ENCODE results near the gene TRIM29.

The TRIM29 gene

DNA sequence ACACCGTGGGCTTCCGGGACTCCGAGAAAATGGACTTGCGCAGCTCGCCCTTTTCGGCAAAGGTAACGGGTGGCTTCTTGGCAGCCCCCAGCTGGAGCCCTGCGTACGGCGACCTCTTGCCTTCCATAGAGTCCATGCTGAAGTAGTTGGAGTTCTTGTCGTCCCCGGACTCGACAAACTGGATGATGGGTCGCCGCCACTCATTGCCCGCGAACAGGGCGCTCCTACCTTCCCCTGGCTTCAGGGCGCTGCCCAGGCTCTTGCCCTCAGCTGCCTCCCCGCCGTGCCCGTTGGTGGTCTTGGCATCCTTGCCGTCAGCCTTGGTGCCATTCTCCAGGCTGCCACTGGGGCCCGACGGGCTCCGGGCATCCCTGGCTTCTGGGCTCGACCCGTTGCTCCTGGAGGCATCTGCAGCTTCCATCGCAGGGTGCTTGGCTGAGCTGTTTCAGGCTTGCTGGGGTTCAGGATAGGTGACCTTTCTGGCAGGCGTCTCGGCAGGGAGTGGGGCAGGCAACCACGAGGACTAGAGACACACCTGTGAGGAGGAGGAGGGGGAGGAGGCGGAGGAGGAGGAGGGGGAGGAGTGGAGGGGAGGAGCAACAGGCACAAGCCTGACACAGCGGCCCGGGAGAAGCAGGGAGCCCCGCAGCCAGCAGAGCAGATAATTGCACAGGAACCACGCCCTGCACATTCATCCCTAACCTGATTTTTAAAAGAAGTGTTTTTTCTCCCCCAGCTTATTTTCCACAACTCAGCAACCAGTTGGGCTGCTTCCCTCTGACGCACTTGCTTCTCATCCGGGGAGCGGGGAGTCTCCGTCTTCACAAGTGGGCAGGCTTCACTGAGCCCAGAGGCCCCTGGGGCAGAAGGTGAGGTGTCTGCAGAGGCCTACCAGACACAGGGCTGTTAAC lies at the start of gene TRIM29:
Gene TRIM29, minus strand, starts transcription at position 503 of the 911 bp plus-strand sequence. Its CDS starts 82 bp downstream, at position 421.
- TF ChIP-seq CTCF (IDR thresholded peaks at IDR 0.05; ENCODE audit: insufficient read depth, low read length, missing control alignments), result no peak
- CTCF ChIA-PET, result interaction anchor here (1.2 kb wide), 1 partner anchor 31 kb away, joined by 4 read pairs; no protein-coding TSS in a partner anchor
- POLR2A ChIA-PET, result no interaction called here

GRCh38 chr11:120186774-120187591 lies 49.1 kb upstream of the TRIM29 start:
- no peak for TF ChIP-seq CTCF (IDR thresholded peaks at IDR 0.05; ENCODE audit: insufficient read depth, low read length, missing control alignments)
- ChIA-PET CTCF (interaction anchor here (1.1 to 8.4 kb wide), 4 partner anchors 8 to 116 kb away, joined by 6 to 57 read pairs (median 12); no protein-coding TSS in a partner anchor), POLR2A (no interaction called here)
- DNase-seq (ENCODE audit: low read depth, low spot score), result no peak
- H3K4me3 ChIP-seq (ENCODE audit: low read depth, low read length), result no peak overlapping the region

More for the DNA sequence above, at the start of gene TRIM29:
- H3K4me3 ChIP-seq (ENCODE audit: low read depth, low read length), result no peak within 1 kb of the TSS
- no peak for DNase-seq (ENCODE audit: low read depth, low spot score)

DNA sequence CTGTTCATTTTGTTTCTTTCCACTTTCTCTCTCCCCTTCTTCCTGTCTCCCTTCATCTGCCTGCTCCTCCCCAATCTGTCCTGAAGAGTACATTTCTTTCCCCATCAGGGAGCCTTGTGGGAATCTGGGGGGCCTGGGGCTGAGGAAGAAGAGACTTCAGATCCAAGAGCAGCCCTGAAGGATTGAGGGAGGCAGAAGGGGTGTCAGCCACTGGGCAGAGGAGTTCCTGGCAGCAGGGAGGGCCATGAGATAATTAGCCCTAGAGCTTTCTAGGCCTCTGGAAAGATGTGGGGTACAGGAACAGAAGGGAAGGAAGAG lies 48.5 kb upstream of the TRIM29 start:
- ChIA-PET POLR2A (no interaction called here), CTCF (interaction anchor here (1.4 to 2.5 kb wide), 3 partner anchors 15 to 117 kb away, joined by 6 to 18 read pairs (median 7); no protein-coding TSS in a partner anchor)
- no peak for TF ChIP-seq CTCF (IDR thresholded peaks at IDR 0.05; ENCODE audit: insufficient read depth, low read length, missing control alignments)

DNA sequence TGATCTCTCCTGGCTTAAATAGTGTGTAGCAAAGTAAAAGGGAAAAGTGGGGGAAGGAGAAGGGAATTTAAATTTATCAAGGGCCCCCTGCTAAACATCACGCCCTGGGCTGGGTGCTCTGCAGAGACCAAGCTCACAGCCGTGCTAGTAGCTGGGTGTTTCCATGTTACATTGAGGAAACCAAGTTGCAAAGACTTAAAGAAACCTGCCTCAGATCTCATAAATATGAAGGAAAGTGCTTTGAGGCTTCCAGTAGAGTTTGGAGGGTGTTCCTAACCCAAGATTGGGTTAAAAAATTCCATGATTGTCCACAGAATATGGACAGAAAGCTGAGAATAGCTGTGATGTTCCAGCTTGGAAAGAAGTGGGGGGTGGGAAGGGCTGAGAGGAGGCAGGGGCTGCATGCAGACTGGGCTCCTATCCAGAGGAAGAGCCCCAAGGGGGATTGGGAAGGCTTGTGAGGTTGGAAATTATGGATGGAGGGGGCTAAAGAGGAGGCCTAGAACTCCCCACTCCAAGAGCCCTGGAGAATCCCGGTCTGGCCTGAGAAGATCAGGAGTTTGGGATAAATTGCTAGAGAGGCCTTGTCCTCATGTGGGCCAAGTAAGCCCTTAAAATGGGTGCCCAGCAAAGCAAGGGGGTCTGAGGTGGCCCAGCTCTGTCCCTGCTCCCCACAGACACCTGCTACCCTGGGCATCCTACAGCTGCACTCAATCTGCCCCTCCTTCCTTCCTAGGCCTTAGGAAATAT lies 48.0 kb upstream of the TRIM29 start:
- CTCF ChIA-PET, result interaction anchor here (1.4 to 2.5 kb wide), 3 partner anchors 15 to 118 kb away, joined by 6 to 18 read pairs (median 7); no protein-coding TSS in a partner anchor
- no peak for TF ChIP-seq CTCF (IDR thresholded peaks at IDR 0.05; ENCODE audit: insufficient read depth, low read length, missing control alignments)
- POLR2A ChIA-PET, result no interaction called here
- DNase-seq (ENCODE audit: low read depth, low spot score), result no peak
- H3K4me3 ChIP-seq (ENCODE audit: low read depth, low read length), result no peak overlapping the region

More for the DNA sequence above, 48.5 kb upstream of the TRIM29 start:
- DNase-seq (ENCODE audit: low read depth, low spot score), result no peak
- H3K4me3 ChIP-seq (ENCODE audit: low read depth, low read length), result no peak overlapping the region

GRCh38 chr11:120184946-120185705 lies 47.2 kb upstream of the TRIM29 start:
- no peak for DNase-seq (ENCODE audit: low read depth, low spot score)
- ChIA-PET CTCF (interaction anchor here (1.3 to 1.7 kb wide), 4 partner anchors 17 to 118 kb away, joined by 5 to 7 read pairs (median 6); no protein-coding TSS in a partner anchor), POLR2A (no interaction called here)

More at GRCh38 chr11:120184946-120185705, 47.2 kb upstream of the TRIM29 start:
- no peak for TF ChIP-seq CTCF (IDR thresholded peaks at IDR 0.05; ENCODE audit: insufficient read depth, low read length, missing control alignments)
- no peak overlapping the region for H3K4me3 ChIP-seq (ENCODE audit: low read depth, low read length)
